ENCODE measurements around the gene ARL6IP6.

ARL6IP6 gene

GRCh38 chr2:152811916-152812315 lies 93.5 kb downstream of the ARL6IP6 start:
- DNase-seq, result no peak

Data from NCI-H2029 treated with DMSO at 0.1 percent for 48 hours (cell line).